GM12878 (cell line): ENCODE data around the gene SUSD1. TPM values are rescaled to one million over a fixed set of nuclear protein-coding genes. Genes with fewer than 3 reads are reported as not detected.

Experiments used
- ATAC-seq: fragments of 200-7000 bp; cut with Tn5 transposase; 3 replicates; pipeline ENCODE4 v1.9.1; 2020; ENCODE audit warnings: mild to moderate bottlenecking, moderate library complexity
- BruUV-seq: library from RNA; stranded (reverse); fragments of 400-500 nt; replicated peaks from 2 replicates; lab custom pipeline; 2021; lab: Mats Ljungman, UMichigan
- CTCF ChIA-PET: fragments of 300-600 bp; sonication (Branson Sonifier 250); formaldehyde crosslinking; extraction: SDS; loops from one replicate; lab custom pipeline; 2021; ENCODE audit warnings: inconsistent platforms; lab: Yijun Ruan, JAX
- POLR2A ChIA-PET: fragments of 350-600 bp; formaldehyde crosslinking; extraction: SDS; loops from one replicate; lab custom pipeline; 2021; ENCODE audit warnings: inconsistent platforms; lab: Charles Lee
- RAD21 ChIA-PET: fragments of 300-600 bp; sonication (Branson Sonifier 250); formaldehyde crosslinking; loops from one replicate; lab custom pipeline; 2023; ENCODE audit warnings: antibody characterized with exemption; ENCODE audit not compliant: unreplicated experiment; lab: Charles Lee
- SMC1A ChIA-PET: fragments of 300-600 bp; sonication (Branson Sonifier 250); formaldehyde crosslinking; loops from one replicate; lab custom pipeline; 2023; ENCODE audit not compliant: unreplicated experiment, uncharacterized antibody; lab: Charles Lee
- DNase-seq: peaks from one replicate; pipeline ENCODE4 v3.0.0-alpha.2; 2011; ENCODE audit warnings: low read depth, low spot score
- FAIRE-seq: peaks from 3 replicates; lab custom pipeline; 2011; peaks lifted over from hg19 to GRCh38; lab: Jason Lieb, UNC
- H2AFZ ChIP-seq: 2 replicates; pipeline ENCODE4 v1.6.0; 2011; ENCODE audit warnings: low read depth, low read length, control low read depth; ENCODE audit not compliant: control insufficient read depth
- H3K27ac ChIP-seq: 2 replicates; pipeline ENCODE4 v1.5.1; 2011; ENCODE audit warnings: control low read depth; ENCODE audit not compliant: control insufficient read depth, insufficient read depth
- H3K27me3 ChIP-seq, 2 experiments: replicated peaks in 1 of 2; 2 replicates each; pipeline versions ENCODE4 v1.6.0 to v1.6.1; 2011; ENCODE audit warnings: low read length in 1 of 2; ENCODE audit not compliant: control insufficient read depth in 2 of 2, insufficient read depth in 2 of 2
- H3K36me3 ChIP-seq, 2 experiments: 2 replicates each; pipeline ENCODE4 v1.5.1; 2011; ENCODE audit warnings: low read length in 1 of 2; ENCODE audit not compliant: control insufficient read depth in 2 of 2, insufficient read depth in 2 of 2
- H3K4me1 ChIP-seq: 2 replicates; pipeline ENCODE4 v1.6.1; 2011; ENCODE audit warnings: mild to moderate bottlenecking, low read length, moderate library complexity, mixed read lengths; ENCODE audit not compliant: control insufficient read depth, insufficient read depth
- H3K4me2 ChIP-seq: 2 replicates; pipeline ENCODE4 v1.6.0; 2011; ENCODE audit warnings: control low read depth; ENCODE audit not compliant: control insufficient read depth, insufficient read depth
- H3K4me3 ChIP-seq: fragments of 200-600 bp; sonication (generic); 2 replicates; pipeline ENCODE4 v1.5.1; 2016
- H3K79me2 ChIP-seq: 2 replicates; pipeline ENCODE4 v1.6.0; 2011; ENCODE audit warnings: low read length; ENCODE audit not compliant: control insufficient read depth, insufficient read depth
- H3K9ac ChIP-seq: 2 replicates; pipeline ENCODE4 v1.8.0; 2011; ENCODE audit warnings: low read length, control low read depth, mixed read lengths; ENCODE audit not compliant: control insufficient read depth, insufficient read depth
- H3K9me3 ChIP-seq: replicated peaks from 3 replicates; pipeline ENCODE4 v1.5.1; 2011; ENCODE audit warnings: mild to moderate bottlenecking, low read length; ENCODE audit not compliant: control insufficient read depth, insufficient read depth
- H4K20me1 ChIP-seq: 2 replicates; pipeline ENCODE4 v1.6.0; 2011; ENCODE audit not compliant: control insufficient read depth, insufficient read depth
- BHLHE40 ChIP-seq, 2 experiments: fragments of 450-650 bp in 1 of 2; IDR thresholded peaks; 2 replicates each; pipeline ENCODE4 v1.6.1; 2011 to 2017; ENCODE audit warnings: low read depth in 2 of 2, borderline replicate concordance in 1 of 2, improper control_type of control experiment in 1 of 2, low read length in 1 of 2, mild to moderate bottlenecking in 1 of 2
- CBFB ChIP-seq: IDR thresholded peaks from 2 replicates; pipeline ENCODE4 v1.6.1; 2016; ENCODE audit warnings: antibody characterized with exemption, low read depth
- CHD2 ChIP-seq: IDR thresholded peaks from 2 replicates; pipeline ENCODE4 v1.6.1; 2011; ENCODE audit warnings: low read depth, low read length, improper control_type of control experiment, borderline replicate concordance
- ETV6 ChIP-seq, 2 experiments: fragments of 450-650 bp in 1 of 2; IDR thresholded peaks in 1 of 2; conservative IDR thresholded peaks in 1 of 2; 2 replicates each; pipeline ENCODE4 v1.6.1; 2014; ENCODE audit warnings: antibody characterized with exemption in 1 of 2, borderline replicate concordance in 1 of 2, low read depth in 1 of 2, mild to moderate bottlenecking in 1 of 2, moderate library complexity in 1 of 2
- MAX ChIP-seq: IDR thresholded peaks from 2 replicates; pipeline ENCODE4 v1.6.1; 2012; ENCODE audit warnings: low read depth, low read length, improper control_type of control experiment
- MXI1 ChIP-seq: fragments of 150-350 bp; IDR thresholded peaks from 2 replicates; pipeline ENCODE4 v1.6.1; 2011; ENCODE audit warnings: low read depth, mild to moderate bottlenecking, inconsistent platforms, low read length, improper control_type of control experiment
- MYB ChIP-seq: fragments of 150-350 bp; IDR thresholded peaks from 2 replicates; pipeline ENCODE4 v1.6.1; 2014; ENCODE audit warnings: mild to moderate bottlenecking, low read depth, low read length, borderline replicate concordance
- MYC ChIP-seq: IDR thresholded peaks from 2 replicates; pipeline ENCODE4 v1.6.1; 2011; ENCODE audit warnings: mild to moderate bottlenecking, low read length, moderate library complexity, inconsistent platforms; ENCODE audit not compliant: insufficient read depth, insufficient replicate concordance, insufficient read length, severe bottlenecking
- NFXL1 ChIP-seq: fragments of 450-650 bp; IDR thresholded peaks from 2 replicates; pipeline ENCODE4 v1.6.1; 2017; ENCODE audit warnings: antibody characterized with exemption, mild to moderate bottlenecking, borderline replicate concordance
- PAX5 ChIP-seq: IDR thresholded peaks from 2 replicates; pipeline ENCODE4 v1.6.1; 2011; ENCODE audit warnings: low read depth, low read length, borderline replicate concordance
- POLR2AphosphoS2 ChIP-seq: IDR thresholded peaks from 2 replicates; pipeline ENCODE4 v1.6.1; 2011; ENCODE audit warnings: low read depth, mild to moderate bottlenecking, low read length, improper control_type of control experiment, moderate library complexity
- RCOR1 ChIP-seq: conservative IDR thresholded peaks from 2 replicates; pipeline ENCODE4 v1.6.1; 2012; ENCODE audit warnings: low read depth, low read length, improper control_type of control experiment
- SIN3A ChIP-seq: IDR thresholded peaks from 2 replicates; pipeline ENCODE4 v1.6.1; 2012; ENCODE audit warnings: low read depth, low read length, improper control_type of control experiment
- SMAD5 ChIP-seq: IDR thresholded peaks from 2 replicates; pipeline ENCODE4 v1.6.1; 2016; ENCODE audit warnings: antibody characterized with exemption, low read depth
- SP1 ChIP-seq: IDR thresholded peaks from one replicate; pipeline ENCODE4 v1.6.1; 2011; ENCODE audit warnings: low read depth, low read length
- STAT1 ChIP-seq: fragments of 450-650 bp; conservative IDR thresholded peaks from 2 replicates; pipeline ENCODE4 v1.6.1; 2014; ENCODE audit warnings: antibody characterized with exemption, mild to moderate bottlenecking
- TARDBP ChIP-seq: IDR thresholded peaks from 2 replicates; pipeline ENCODE4 v1.6.1; 2016; ENCODE audit warnings: borderline replicate concordance
- TCF7 ChIP-seq: IDR thresholded peaks from 2 replicates; pipeline ENCODE4 v1.6.1; 2014; ENCODE audit warnings: antibody characterized with exemption, borderline replicate concordance
- YBX1 ChIP-seq: fragments of 450-650 bp; IDR thresholded peaks from 2 replicates; pipeline ENCODE4 v1.6.1; 2016; ENCODE audit warnings: antibody characterized with exemption
- ZNF207 ChIP-seq: fragments of 450-650 bp; IDR thresholded peaks from 2 replicates; pipeline ENCODE4 v1.6.1; 2014; ENCODE audit warnings: antibody characterized with exemption, mild to moderate bottlenecking, borderline replicate concordance
- WGBS: methylation state at CpG from one replicate; pipeline ENCODE4 v1.1.6; 2016; ENCODE audit warnings: low lambda C conversion rate; ENCODE audit not compliant: insufficient replicate concordance, insufficient coverage; ENCODE audit errors: missing lambda C conversion rate; 5-methylcytosine and 5-hydroxymethylcytosine counted together
- in situ Hi-C: fragments of 300-500 bp; cut with MboI; formaldehyde crosslinking; loops from 9 replicates; pipeline ENCODE4 v1.14.3; 2018; ENCODE audit warnings: mixed read lengths
- intact Hi-C: fragments of 100-400 bp; cut with micrococcal nuclease; formaldehyde crosslinking; loops from one replicate; pipeline ENCODE4 v1.14.2; 2022; ENCODE audit not compliant: unreplicated experiment
- polyA plus RNA-seq, 11 experiments: library from polyadenylated mRNA; depleted of rRNA in 4 of 11; unstranded in 6 of 11; stranded (reverse) in 5 of 11; fragments of >200 nt; fragmentation: Nextera tagmentation in 4 of 11; fragmentation: Illumina TruSeq in 1 of 11; extraction: Ambion mirVana in 4 of 11; extraction: Trizol in 1 of 11; gene quantifications; 1 replicate in 1 of 11; 2 replicates in 10 of 11; pipeline versions ENCODE4 v1.2.1 to v1.2.3, GENCODE V29; 2011 to 2016; ENCODE audit warnings: inconsistent platforms in 2 of 11, missing spikeins in 2 of 11, low read depth in 1 of 11
- total RNA-seq, 4 experiments: library from RNA; depleted of rRNA in 3 of 4; stranded (reverse); fragments of >200 nt in 3 of 4; fragmentation: Illumina TruSeq in 1 of 4; extraction: Trizol in 1 of 4; gene quantifications; 2 replicates each; pipeline versions ENCODE4 v1.2.1 to v1.2.3, GENCODE V29; 2013 to 2021
- TF ChIP-seq, protein P1 (sequence below): fragments of 450-650 bp; IDR thresholded peaks from 2 replicates; pipeline ENCODE4 v1.6.1; 2017; ENCODE audit warnings: low read depth, mild to moderate bottlenecking, moderate library complexity

The SUSD1 gene
- total and polyA plus RNA-seq, 10 of the 15 experiments (the other 5 are each of a cell fraction or from before 2014, with no cell fraction given) = 6.7 to 20.8 (median 13.2) TPM

GRCh38 chr9:112028242-112029221, 146.6 kb downstream of the SUSD1 start:
- intact Hi-C loops = loop anchor here (1.0 to 2.0 kb wide), 4 partner anchors 9 to 43 kb away; no protein-coding TSS in a partner anchor
- Histone ChIP-seq H4K20me1 (no peaks in the 10 kb centered on the region), H2AFZ (peak overlapping the region; percentile 40), H3K79me2 (peaks cover 23% of the 10 kb centered on the region), H3K27ac (peak overlapping the region; percentile 97), H3K9ac (peak overlapping the region; percentile 82), H3K4me2 (peak overlapping the region; percentile 98), H3K4me3 (peak overlapping the region; percentile 63), H3K9me3 (no peaks in the 10 kb centered on the region; the same call in 2 of the 3 replicates), H3K4me1 (peaks cover 38% of the 10 kb centered on the region), H3K27me3 (no peaks in the 10 kb centered on the region), H3K36me3 (no peaks in the 10 kb centered on the region)
- in situ Hi-C loops = no loop called here
- peak; percentile 72 for FAIRE-seq
- no TSS peak for BruUV-seq
- RAD21 ChIA-PET = interaction anchor here (0.6 to 14.7 kb wide), 18 partner anchors 9 to 132 kb away, joined by 3 to 339 read pairs (median 7); partner anchors contain the start of gene UGCG
- ATAC-seq = peak; percentile 63
- under 1% methylated on average over 13 of the region's 13 CpGs for WGBS
- CTCF ChIA-PET = interaction anchor here (1.0 to 6.4 kb wide), 9 partner anchors 16 to 131 kb away, joined by 3 to 74 read pairs (median 4); no protein-coding TSS in a partner anchor
- POLR2A ChIA-PET = interaction anchor here (1.3 to 10.9 kb wide), 9 partner anchors 14 to 103 kb away, joined by 4 to 158 read pairs (median 7); no protein-coding TSS in a partner anchor
- DNase-seq = peak; percentile 98
- SMC1A ChIA-PET = interaction anchor here (0.9 to 14.5 kb wide), 22 partner anchors 7 to 269 kb away, joined by 3 to 313 read pairs (median 6); no protein-coding TSS in a partner anchor
- TF ChIP-seq POLR2AphosphoS2 (peak; percentile 85), YBX1 (0 out of 2 replicates have a peak, but pooled peaks have one; percentile 63), SP1 (peak; percentile 72), CHD2 (peak; percentile 83; the same call in 1 of the 2 replicates), ETV6 (conservative IDR thresholded peaks at IDR 0.05 in 1 of 2, IDR thresholded peaks at IDR 0.05 in 1 of 2; ENCODE audit: borderline replicate concordance in 1 of 2, low read depth in 1 of 2) (peak in 1 of 2 experiments; percentile 92; a peak in 2 of 4 replicates), STAT1 (peak; percentile 54; the same call in 1 of the 2 replicates), SMAD5 (peak; percentile 89), MYC (no peak), NFXL1 (no peak), MAX (0 out of 2 replicates have a peak, but pooled peaks have one; percentile 3), RCOR1 (no peak), BHLHE40 (IDR thresholded peaks at IDR 0.05; ENCODE audit: borderline replicate concordance in 1 of 2, low read depth in 2 of 2, low read length in 1 of 2) (peak in 1 of 2 experiments; percentile 69; a peak in 2 of 4 replicates), ZNF207 (peak; percentile 73; the same call in 1 of the 2 replicates), TARDBP (peak; percentile 89), CBFB (peak; percentile 81), PAX5 (peak; percentile 97), MXI1 (peak; percentile 75), TCF7 (peak; percentile 66), MYB (peak; percentile 86; the same call in 1 of the 2 replicates), SIN3A (no peak)
- TF ChIP-seq, protein P1, sequence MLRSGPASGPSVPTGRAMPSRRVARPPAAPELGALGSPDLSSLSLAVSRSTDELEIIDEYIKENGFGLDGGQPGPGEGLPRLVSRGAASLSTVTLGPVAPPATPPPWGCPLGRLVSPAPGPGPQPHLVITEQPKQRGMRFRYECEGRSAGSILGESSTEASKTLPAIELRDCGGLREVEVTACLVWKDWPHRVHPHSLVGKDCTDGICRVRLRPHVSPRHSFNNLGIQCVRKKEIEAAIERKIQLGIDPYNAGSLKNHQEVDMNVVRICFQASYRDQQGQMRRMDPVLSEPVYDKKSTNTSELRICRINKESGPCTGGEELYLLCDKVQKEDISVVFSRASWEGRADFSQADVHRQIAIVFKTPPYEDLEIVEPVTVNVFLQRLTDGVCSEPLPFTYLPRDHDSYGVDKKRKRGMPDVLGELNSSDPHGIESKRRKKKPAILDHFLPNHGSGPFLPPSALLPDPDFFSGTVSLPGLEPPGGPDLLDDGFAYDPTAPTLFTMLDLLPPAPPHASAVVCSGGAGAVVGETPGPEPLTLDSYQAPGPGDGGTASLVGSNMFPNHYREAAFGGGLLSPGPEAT = peak; percentile 91
